GM23338 (cell line): ENCODE data around the gene ADAT2.

Experiments
- CREB1 ChIP-seq: fragments of 250-450 bp; sonication (Bioruptor Pico); IDR thresholded peaks from 2 replicates; pipeline ENCODE4 v1.5.0; 2020; ENCODE audit warnings: low read depth, mild to moderate bottlenecking, moderate library complexity
- ETS1 ChIP-seq: IDR thresholded peaks from 2 replicates; pipeline ENCODE4 v1.6.1; 2016; ENCODE audit warnings: antibody characterized with exemption
- EZH2 ChIP-seq: fragments of 200-600 bp; sonication (generic); IDR thresholded peaks from one replicate; pipeline ENCODE4 v1.8.0; 2017; ENCODE audit warnings: antibody characterized with exemption, mild to moderate bottlenecking, low read depth; ENCODE audit not compliant: unreplicated experiment
- EZH2phosphoT487 ChIP-seq: fragments of 200-600 bp; sonication (generic); IDR thresholded peaks from one replicate; pipeline ENCODE4 v1.8.1; 2018; ENCODE audit warnings: antibody characterized with exemption; ENCODE audit not compliant: unreplicated experiment
- NANOG ChIP-seq: IDR thresholded peaks from 2 replicates; pipeline ENCODE4 v1.6.1; 2016; ENCODE audit warnings: antibody characterized with exemption, borderline replicate concordance
- POLR2AphosphoS5 ChIP-seq: IDR thresholded peaks from 2 replicates; pipeline ENCODE4 v1.6.1; 2016; ENCODE audit warnings: antibody characterized with exemption, low read depth
- REST ChIP-seq: IDR thresholded peaks from one replicate; pipeline ENCODE4 v1.6.1; 2018; ENCODE audit warnings: antibody characterized with exemption; ENCODE audit not compliant: unreplicated experiment
- ZNF114 ChIP-seq: fragments of 250-450 bp; sonication (Bioruptor Pico); IDR thresholded peaks from 2 replicates; pipeline ENCODE4 v1.5.0; 2020; ENCODE audit warnings: mild to moderate bottlenecking, moderate library complexity
- ZNF331 ChIP-seq: fragments of 250-450 bp; sonication (Bioruptor Pico); IDR thresholded peaks from 2 replicates; pipeline ENCODE4 v1.5.0; 2020; ENCODE audit warnings: low read depth, mild to moderate bottlenecking, moderate library complexity
- TF ChIP-seq, protein P1 (sequence below), 2 experiments: fragments of 200-600 bp in 1 of 2; sonication (generic) in 1 of 2; conservative IDR thresholded peaks; 2 replicates each; pipeline versions ENCODE4 v1.5.1 to v1.6.1; 2016 to 2017; ENCODE audit warnings: antibody characterized with exemption in 2 of 2, low read depth in 2 of 2, mild to moderate bottlenecking in 2 of 2, moderate library complexity in 1 of 2
- TF ChIP-seq, protein P2 (sequence below): fragments of 250-450 bp; sonication (Bioruptor Pico); IDR thresholded peaks from 2 replicates; pipeline ENCODE4 v1.5.0; 2020; ENCODE audit warnings: mild to moderate bottlenecking, moderate library complexity

DNA sequence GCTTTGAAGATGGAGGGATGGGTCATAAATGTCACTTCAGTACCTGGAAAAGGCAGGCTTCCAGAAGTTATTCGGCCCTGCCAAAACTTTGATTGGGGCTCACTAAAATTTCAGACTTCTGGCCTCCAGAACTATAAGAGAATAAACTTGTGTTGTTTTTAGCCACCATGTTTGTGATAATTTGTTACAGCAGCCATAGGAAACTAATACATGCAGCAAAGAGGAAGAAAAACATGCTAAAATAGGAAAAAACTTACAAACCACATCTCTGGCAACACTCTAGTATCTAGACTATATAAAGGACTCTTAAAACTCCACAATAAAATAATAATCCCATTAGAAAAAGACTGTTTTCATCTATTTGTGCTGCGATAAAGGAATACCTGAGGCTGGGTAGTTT, 9.5 kb downstream of the ADAT2 start:
- TF ChIP-seq, protein P1, sequence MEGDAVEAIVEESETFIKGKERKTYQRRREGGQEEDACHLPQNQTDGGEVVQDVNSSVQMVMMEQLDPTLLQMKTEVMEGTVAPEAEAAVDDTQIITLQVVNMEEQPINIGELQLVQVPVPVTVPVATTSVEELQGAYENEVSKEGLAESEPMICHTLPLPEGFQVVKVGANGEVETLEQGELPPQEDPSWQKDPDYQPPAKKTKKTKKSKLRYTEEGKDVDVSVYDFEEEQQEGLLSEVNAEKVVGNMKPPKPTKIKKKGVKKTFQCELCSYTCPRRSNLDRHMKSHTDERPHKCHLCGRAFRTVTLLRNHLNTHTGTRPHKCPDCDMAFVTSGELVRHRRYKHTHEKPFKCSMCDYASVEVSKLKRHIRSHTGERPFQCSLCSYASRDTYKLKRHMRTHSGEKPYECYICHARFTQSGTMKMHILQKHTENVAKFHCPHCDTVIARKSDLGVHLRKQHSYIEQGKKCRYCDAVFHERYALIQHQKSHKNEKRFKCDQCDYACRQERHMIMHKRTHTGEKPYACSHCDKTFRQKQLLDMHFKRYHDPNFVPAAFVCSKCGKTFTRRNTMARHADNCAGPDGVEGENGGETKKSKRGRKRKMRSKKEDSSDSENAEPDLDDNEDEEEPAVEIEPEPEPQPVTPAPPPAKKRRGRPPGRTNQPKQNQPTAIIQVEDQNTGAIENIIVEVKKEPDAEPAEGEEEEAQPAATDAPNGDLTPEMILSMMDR (conservative IDR thresholded peaks at IDR 0.05; ENCODE audit: low read depth in 2 of 2): no peak
- TF ChIP-seq EZH2phosphoT487 (no peak), EZH2 (no peak), NANOG (no peak), CREB1 (no peak), REST (no peak), POLR2AphosphoS5 (no peak), ETS1 (no peak), ZNF331 (CRISPR knock-in tag) (no peak), ZNF114 (no peak)
- TF ChIP-seq, protein P2, sequence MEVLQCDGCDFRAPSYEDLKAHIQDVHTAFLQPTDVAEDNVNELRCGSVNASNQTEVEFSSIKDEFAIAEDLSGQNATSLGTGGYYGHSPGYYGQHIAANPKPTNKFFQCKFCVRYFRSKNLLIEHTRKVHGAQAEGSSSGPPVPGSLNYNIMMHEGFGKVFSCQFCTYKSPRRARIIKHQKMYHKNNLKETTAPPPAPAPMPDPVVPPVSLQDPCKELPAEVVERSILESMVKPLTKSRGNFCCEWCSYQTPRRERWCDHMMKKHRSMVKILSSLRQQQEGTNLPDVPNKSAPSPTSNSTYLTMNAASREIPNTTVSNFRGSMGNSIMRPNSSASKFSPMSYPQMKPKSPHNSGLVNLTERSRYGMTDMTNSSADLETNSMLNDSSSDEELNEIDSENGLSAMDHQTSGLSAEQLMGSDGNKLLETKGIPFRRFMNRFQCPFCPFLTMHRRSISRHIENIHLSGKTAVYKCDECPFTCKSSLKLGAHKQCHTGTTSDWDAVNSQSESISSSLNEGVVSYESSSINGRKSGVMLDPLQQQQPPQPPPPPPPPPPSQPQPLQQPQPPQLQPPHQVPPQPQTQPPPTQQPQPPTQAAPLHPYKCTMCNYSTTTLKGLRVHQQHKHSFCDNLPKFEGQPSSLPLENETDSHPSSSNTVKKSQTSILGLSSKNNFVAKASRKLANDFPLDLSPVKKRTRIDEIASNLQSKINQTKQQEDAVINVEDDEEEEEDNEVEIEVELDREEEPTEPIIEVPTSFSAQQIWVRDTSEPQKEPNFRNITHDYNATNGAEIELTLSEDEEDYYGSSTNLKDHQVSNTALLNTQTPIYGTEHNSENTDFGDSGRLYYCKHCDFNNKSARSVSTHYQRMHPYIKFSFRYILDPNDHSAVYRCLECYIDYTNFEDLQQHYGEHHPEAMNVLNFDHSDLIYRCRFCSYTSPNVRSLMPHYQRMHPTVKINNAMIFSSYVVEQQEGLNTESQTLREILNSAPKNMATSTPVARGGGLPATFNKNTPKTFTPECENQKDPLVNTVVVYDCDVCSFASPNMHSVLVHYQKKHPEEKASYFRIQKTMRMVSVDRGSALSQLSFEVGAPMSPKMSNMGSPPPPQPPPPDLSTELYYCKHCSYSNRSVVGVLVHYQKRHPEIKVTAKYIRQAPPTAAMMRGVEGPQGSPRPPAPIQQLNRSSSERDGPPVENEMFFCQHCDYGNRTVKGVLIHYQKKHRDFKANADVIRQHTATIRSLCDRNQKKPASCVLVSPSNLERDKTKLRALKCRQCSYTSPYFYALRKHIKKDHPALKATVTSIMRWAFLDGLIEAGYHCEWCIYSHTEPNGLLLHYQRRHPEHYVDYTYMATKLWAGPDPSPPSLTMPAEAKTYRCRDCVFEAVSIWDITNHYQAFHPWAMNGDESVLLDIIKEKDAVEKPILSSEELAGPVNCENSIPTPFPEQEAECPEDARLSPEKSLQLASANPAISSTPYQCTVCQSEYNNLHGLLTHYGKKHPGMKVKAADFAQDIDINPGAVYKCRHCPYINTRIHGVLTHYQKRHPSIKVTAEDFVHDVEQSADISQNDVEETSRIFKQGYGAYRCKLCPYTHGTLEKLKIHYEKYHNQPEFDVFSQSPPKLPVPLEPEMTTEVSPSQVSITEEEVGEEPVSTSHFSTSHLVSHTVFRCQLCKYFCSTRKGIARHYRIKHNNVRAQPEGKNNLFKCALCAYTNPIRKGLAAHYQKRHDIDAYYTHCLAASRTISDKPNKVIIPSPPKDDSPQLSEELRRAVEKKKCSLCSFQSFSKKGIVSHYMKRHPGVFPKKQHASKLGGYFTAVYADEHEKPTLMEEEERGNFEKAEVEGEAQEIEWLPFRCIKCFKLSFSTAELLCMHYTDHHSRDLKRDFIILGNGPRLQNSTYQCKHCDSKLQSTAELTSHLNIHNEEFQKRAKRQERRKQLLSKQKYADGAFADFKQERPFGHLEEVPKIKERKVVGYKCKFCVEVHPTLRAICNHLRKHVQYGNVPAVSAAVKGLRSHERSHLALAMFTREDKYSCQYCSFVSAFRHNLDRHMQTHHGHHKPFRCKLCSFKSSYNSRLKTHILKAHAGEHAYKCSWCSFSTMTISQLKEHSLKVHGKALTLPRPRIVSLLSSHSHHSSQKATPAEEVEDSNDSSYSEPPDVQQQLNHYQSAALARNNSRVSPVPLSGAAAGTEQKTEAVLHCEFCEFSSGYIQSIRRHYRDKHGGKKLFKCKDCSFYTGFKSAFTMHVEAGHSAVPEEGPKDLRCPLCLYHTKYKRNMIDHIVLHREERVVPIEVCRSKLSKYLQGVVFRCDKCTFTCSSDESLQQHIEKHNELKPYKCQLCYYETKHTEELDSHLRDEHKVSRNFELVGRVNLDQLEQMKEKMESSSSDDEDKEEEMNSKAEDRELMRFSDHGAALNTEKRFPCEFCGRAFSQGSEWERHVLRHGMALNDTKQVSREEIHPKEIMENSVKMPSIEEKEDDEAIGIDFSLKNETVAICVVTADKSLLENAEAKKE (CRISPR knock-in tag): no peak
